ENCODE data around the gene LRRC4C. TPM values are rescaled to one million over a fixed set of nuclear protein-coding genes. Genes with fewer than 3 reads are reported as not detected.

The LRRC4C gene
- total RNA-seq, 1 experiment from 2014 or later, result 0.13 TPM

DNA sequence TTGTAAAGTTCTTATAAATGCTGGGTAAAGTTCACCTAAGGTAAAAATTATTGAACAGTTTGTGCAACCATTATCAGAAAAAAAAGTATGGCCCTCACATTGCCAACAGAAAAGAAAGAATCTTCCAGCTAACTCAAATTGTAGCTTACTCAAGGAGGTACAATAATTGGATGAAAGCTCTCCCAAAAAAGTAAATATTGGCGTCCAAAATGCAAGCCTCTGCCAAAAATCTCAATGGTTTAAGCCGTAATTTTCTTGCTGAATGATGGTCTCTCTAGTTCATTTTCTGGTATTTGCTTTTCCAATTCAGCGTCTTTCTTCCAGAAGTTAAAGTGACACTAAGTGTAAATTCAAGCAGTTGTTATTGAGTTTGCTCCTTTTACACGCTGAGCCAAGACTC, 727.3 kb downstream of the LRRC4C start:
- Histone ChIP-seq H3K23me2 (ENCODE audit: insufficient read length, low read depth, low read length, poor library complexity, severe bottlenecking) (no peaks in the 10 kb centered on the region), H2AFZ (ENCODE audit: low read length) (no peak overlapping the region), H3K56ac (ENCODE audit: insufficient read length, low read depth, low read length) (no peak overlapping the region), H2BK20ac (ENCODE audit: low read depth, low read length, poor library complexity, severe bottlenecking) (no peak overlapping the region), H3K4me1 (ENCODE audit: insufficient read depth, low read length) (no peaks in the 10 kb centered on the region), H3K14ac (ENCODE audit: insufficient read depth, low read length) (no peak overlapping the region), H3K79me2 (ENCODE audit: insufficient read depth, low read length) (no peaks in the 10 kb centered on the region), H2BK5ac (ENCODE audit: insufficient read length, low read length) (no peak overlapping the region), H2BK120ac (ENCODE audit: low read depth, low read length, poor library complexity, severe bottlenecking) (no peak overlapping the region), H2AK5ac (ENCODE audit: insufficient read length, low read length) (no peak overlapping the region), H4K20me1 (ENCODE audit: control insufficient read depth, insufficient read depth, insufficient read length) (no peaks in the 10 kb centered on the region), H3K27me3 (ENCODE audit: insufficient read depth, low read length) (no peaks in the 10 kb centered on the region), H3K18ac (ENCODE audit: insufficient read length, low read depth, low read length) (no peak overlapping the region), H3K4me2 (ENCODE audit: insufficient read depth, insufficient read length, low read length) (no peak overlapping the region), H3K23ac (ENCODE audit: insufficient read length, low read depth, low read length) (no peak overlapping the region), H2BK12ac (ENCODE audit: insufficient read length, low read depth, low read length) (no peak overlapping the region), H3K9ac (ENCODE audit: extremely low read depth, insufficient read length, low read length) (no peak overlapping the region), H3K9me3 (ENCODE audit: control insufficient read depth, low read depth, low read length) (no peaks in the 10 kb centered on the region), H3K27ac (ENCODE audit: insufficient read length, low read depth, low read length) (no peak overlapping the region), H3K4ac (ENCODE audit: low read depth, low read length) (no peak overlapping the region), H4K5ac (ENCODE audit: insufficient read length, low read depth, low read length) (no peak overlapping the region), H3K79me1 (ENCODE audit: insufficient read depth, low read depth, low read length, poor library complexity, severe bottlenecking) (no peaks in the 10 kb centered on the region), H4K8ac (replicated peaks; ENCODE audit: insufficient read length, low read depth, low read length) (no peak overlapping the region), H2BK15ac (ENCODE audit: low read depth, low read length) (no peak overlapping the region), H3T11ph (ENCODE audit: low read length) (no peak overlapping the region), H4K91ac (ENCODE audit: insufficient read length, low read depth, low read length) (no peak overlapping the region)
- H3K27ac Mint-ChIP-seq, result no peak overlapping the region
- no peak overlapping the region for H3K4me3 Mint-ChIP-seq
- H3K9me3 Mint-ChIP-seq, result peaks cover 12 to 15% of the 10 kb centered on the region in 2 experiments
- no peak for DNase-seq
- H3K4me1 Mint-ChIP-seq, result no peaks in the 10 kb centered on the region
- no CpG with 5 or more reads among the region's 4 CpGs for WGBS (ENCODE audit: extremely low coverage, insufficient read length, low lambda C conversion rate)
- peaks cover 0 to 10% (median 6%) of the 10 kb centered on the region in 3 experiments; a peak in 4 of 7 replicates for H3K36me3 Mint-ChIP-seq (ENCODE audit: insufficient read depth in 1 of 3, low read depth in 3 of 3)
- no peaks in the 10 kb centered on the region for H3K27me3 Mint-ChIP-seq (ENCODE audit: low read depth)
- TF ChIP-seq, protein P1, sequence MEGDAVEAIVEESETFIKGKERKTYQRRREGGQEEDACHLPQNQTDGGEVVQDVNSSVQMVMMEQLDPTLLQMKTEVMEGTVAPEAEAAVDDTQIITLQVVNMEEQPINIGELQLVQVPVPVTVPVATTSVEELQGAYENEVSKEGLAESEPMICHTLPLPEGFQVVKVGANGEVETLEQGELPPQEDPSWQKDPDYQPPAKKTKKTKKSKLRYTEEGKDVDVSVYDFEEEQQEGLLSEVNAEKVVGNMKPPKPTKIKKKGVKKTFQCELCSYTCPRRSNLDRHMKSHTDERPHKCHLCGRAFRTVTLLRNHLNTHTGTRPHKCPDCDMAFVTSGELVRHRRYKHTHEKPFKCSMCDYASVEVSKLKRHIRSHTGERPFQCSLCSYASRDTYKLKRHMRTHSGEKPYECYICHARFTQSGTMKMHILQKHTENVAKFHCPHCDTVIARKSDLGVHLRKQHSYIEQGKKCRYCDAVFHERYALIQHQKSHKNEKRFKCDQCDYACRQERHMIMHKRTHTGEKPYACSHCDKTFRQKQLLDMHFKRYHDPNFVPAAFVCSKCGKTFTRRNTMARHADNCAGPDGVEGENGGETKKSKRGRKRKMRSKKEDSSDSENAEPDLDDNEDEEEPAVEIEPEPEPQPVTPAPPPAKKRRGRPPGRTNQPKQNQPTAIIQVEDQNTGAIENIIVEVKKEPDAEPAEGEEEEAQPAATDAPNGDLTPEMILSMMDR (conservative IDR thresholded peaks at IDR 0.05), result no peak

Data from H9 (cell line).